HG03439 (cell line): ENCODE data around the gene LAIR2.

Source experiments
- ATAC-seq: cut with Tn5 transposase; IDR thresholded peaks from one replicate; pipeline ENCODE4 v1.9.1; 2021; ENCODE audit warnings: mild to moderate bottlenecking, moderate library complexity; ENCODE audit not compliant: unreplicated experiment

The LAIR2 gene

GRCh38 chr19:54530866-54531265 is 28.2 kb downstream of the LAIR2 start:
- ATAC-seq = no peak

GRCh38 chr19:54532528-54532927 is 29.9 kb downstream of the LAIR2 start:
- ATAC-seq = no peak

DNA sequence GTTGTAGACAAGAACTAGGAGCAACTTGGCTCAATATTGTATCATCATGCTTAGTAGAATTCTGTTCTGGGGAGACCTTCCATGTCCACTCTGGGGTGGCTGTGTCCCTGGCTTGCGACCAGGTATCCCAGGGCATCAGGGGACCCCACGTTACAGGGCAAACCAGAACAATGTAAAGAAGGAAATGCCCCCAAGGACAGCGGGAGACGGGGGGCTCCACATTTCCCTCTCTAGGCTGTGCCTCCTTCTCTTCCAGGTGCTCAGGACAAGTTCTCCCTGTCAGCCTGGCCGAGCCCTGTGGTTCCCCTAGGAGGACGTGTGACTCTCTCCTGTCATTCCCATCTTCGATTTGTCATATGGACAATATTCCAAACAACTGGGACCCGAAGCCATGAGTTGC is 30.8 kb downstream of the LAIR2 start:
- ATAC-seq = no peak

DNA sequence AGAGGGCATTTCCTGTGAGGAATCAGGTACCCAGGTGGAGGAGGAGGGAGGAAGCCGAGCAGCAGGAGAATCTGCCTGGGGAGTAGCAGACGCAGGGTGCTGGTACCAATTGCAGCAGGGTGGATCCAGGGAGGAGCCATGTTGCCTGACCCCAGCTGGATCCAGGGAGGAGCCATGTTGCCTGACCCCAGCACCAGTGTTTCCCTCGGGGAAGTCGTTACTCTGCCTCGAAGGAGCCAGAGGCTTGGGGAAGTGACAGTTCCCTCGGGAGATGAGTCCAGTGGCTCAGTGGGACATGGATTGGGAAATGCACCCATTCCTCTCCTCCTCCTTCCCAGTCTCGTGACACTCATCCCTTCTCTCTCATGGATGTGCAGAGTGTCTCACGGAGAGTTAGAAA is 31.5 kb downstream of the LAIR2 start:
- no peak for ATAC-seq

GRCh38 chr19:54535601-54536000 is 33.0 kb downstream of the LAIR2 start:
- ATAC-seq = no peak

DNA sequence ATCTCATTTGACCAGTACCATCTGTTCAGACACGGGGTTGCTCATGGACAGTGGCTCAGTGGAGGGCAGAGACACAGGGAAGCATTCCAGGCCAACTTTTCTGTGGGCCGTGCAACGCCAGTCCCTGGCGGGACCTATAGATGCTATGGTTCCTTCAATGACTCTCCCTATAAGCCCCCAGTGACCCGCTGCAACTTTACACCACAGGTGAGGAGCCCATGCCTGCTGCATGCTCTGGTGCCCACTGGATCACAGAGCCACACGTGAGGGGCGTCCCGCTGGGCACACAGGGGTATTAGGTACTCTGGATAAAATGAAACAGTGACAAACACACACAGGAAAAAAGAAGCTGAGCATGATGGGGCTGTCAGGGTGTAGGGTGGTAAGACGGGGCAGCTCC is 34.3 kb downstream of the LAIR2 start:
- ATAC-seq = no peak

- ATAC-seq = no peak
Observed at GRCh38 chr19:54541712-54542111, 39.1 kb downstream of the LAIR2 start.

DNA sequence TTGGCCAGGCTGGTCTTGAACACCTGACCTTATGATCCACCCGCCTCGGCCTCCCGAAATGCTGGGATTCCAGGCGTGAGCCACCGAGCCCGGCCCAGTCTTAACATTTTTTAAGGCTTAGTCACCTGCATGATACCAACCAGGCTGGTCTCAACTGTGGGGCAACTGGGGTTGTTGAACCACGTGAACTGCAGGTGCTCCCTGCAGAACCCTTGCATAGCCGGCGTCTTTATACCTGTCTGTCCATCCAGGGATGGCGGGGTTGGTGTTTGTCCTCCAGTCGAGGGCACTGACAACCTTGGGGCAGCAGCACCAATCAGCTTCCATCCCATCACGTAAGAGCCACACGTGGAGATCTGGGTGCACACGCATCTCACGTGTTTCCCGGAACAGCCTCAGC is 46.2 kb downstream of the LAIR2 start:
- ATAC-seq = no peak

DNA sequence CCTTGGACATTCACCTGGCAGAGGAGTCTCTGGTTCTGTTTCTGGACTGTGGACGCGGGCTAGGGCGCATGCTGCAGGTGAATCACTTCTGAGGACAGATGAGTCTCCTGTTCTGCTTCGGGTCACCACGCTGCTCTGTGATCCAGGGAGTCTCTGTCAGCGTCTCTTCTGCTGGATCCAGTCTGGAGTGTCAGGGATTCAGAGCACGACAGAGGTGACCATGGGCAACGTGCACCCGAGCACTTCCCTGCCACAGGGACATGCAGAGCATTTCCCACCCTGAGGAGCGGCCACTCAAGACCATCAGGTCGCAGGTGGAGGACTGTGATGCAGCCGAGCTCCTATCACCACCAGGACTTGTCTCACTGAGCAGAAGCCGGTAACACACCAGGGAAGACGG is 46.6 kb downstream of the LAIR2 start:
- no peak for ATAC-seq

DNA sequence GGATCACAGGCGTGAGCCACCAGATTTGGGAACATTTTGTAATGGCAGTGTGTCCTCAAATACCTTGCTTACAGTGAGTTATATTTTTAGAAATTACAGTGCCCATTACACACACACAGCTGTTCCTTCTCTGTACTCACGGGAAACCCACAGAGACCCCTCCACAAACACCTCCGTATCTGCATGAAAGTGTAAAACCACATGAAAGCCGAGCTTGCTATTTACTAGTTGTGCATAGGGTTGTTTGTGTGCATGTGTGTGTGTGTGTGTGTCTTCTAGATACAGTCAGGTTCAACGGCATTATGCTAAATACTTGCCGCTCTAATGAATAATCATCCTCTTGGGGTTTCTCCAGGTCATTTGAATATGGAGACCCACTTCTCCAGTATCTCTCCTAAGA is 48.7 kb downstream of the LAIR2 start:
- no peak for ATAC-seq

GRCh38 chr19:54551950-54552912 is 49.6 kb downstream of the LAIR2 start:
- no peak for ATAC-seq

DNA sequence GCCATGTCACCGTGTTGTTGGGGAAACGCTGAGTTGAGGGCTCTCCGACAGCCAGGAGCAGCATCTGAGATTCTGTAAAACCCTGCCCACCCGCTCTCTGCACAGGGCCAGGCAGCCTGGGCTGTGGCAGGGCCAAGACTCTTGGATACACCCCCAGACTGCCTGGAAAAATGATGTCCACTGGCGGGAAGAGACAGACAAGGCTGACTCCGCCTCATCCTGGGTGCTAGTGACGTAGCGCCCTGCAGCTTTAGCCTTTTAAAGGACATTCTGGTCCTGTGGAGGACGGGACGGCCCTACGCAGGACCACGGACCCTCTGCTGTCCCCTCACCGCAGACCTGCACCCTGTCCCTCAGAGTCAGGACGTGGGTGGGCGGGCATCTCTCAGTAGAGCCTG is 50.3 kb downstream of the LAIR2 start:
- ATAC-seq = no peak

- no peak for ATAC-seq
Observed at GRCh38 chr19:54554006-54554405, 51.4 kb downstream of the LAIR2 start.

- no peak for ATAC-seq
Observed at GRCh38 chr19:54554896-54555295, 52.3 kb downstream of the LAIR2 start.

GRCh38 chr19:54556194-54556593 is 53.6 kb downstream of the LAIR2 start:
- no peak for ATAC-seq

GRCh38 chr19:54558339-54558738 is 55.7 kb downstream of the LAIR2 start:
- no peak for ATAC-seq
